Neural crest cell (in vitro differentiated cells): ENCODE measurements around the gene ALLC. TPM values are rescaled to one million over a fixed set of nuclear protein-coding genes. Genes with fewer than 3 reads are reported as not detected.

Experiments used
- DNase-seq: peaks from one replicate; pipeline ENCODE4 v3.0.0; 2021; ENCODE audit warnings: low read depth, mixed read lengths, low spot score
- H3K27ac Mint-ChIP-seq: one replicate; pipeline ENCODE4 v1.8.0; 2021; ENCODE audit warnings: mild to moderate bottlenecking, mixed read lengths; ENCODE audit not compliant: unreplicated experiment
- H3K27me3 Mint-ChIP-seq: 2 replicates; pipeline ENCODE4 v1.8.0; 2021; ENCODE audit warnings: low read depth, mild to moderate bottlenecking, mixed read lengths
- H3K36me3 Mint-ChIP-seq: 2 replicates; pipeline ENCODE4 v1.8.0; 2021; ENCODE audit warnings: low read depth, mild to moderate bottlenecking, mixed read lengths
- H3K4me1 Mint-ChIP-seq: 2 replicates; pipeline ENCODE4 v1.8.0; 2021; ENCODE audit warnings: mixed read lengths
- H3K4me3 Mint-ChIP-seq: one replicate; pipeline ENCODE4 v1.8.0; 2021; ENCODE audit warnings: mild to moderate bottlenecking, mixed read lengths
- H3K9me3 Mint-ChIP-seq: 2 replicates; pipeline ENCODE4 v1.8.0; 2021; ENCODE audit warnings: mixed read lengths
- CTCF ChIP-seq: fragments of 200-600 bp; sonication (generic); conservative IDR thresholded peaks from 2 replicates; pipeline ENCODE4 v1.5.0; 2021; ENCODE audit warnings: antibody characterized with exemption, mild to moderate bottlenecking
- total RNA-seq: library from RNA; stranded (reverse); gene quantifications from 2 replicates; pipeline ENCODE4 v1.2.1, GENCODE V29; 2021

ALLC gene
- total RNA-seq, 1 donor from 2014 or later, result not detected

GRCh38 chr2:3678212-3678611 is 20.2 kb downstream of the ALLC start:
- DNase-seq, result no peak
- Mint-ChIP-seq H3K4me1 (no peaks in the 10 kb centered on the region), H3K9me3 (no peaks in the 10 kb centered on the region), H3K4me3 (no peak overlapping the region), H3K36me3 (no peaks in the 10 kb centered on the region), H3K27me3 (no peaks in the 10 kb centered on the region), H3K27ac (no peak overlapping the region)
- TF ChIP-seq CTCF, result no peak

GRCh38 chr2:3679180-3679579 is 21.2 kb downstream of the ALLC start:
- H3K4me3 Mint-ChIP-seq, result no peak overlapping the region
- H3K36me3 Mint-ChIP-seq, result no peaks in the 10 kb centered on the region
- H3K27ac Mint-ChIP-seq, result no peak overlapping the region
- H3K4me1 Mint-ChIP-seq, result no peaks in the 10 kb centered on the region
- H3K27me3 Mint-ChIP-seq, result no peaks in the 10 kb centered on the region
- no peak for DNase-seq
- no peak for TF ChIP-seq CTCF
- no peaks in the 10 kb centered on the region for H3K9me3 Mint-ChIP-seq

GRCh38 chr2:3679616-3680393 is 21.8 kb downstream of the ALLC start:
- Mint-ChIP-seq H3K4me1 (no peaks in the 10 kb centered on the region), H3K4me3 (no peak overlapping the region), H3K9me3 (no peaks in the 10 kb centered on the region), H3K36me3 (no peaks in the 10 kb centered on the region), H3K27me3 (no peaks in the 10 kb centered on the region), H3K27ac (no peak overlapping the region)
- no peak for TF ChIP-seq CTCF
- DNase-seq, result no peak

DNA sequence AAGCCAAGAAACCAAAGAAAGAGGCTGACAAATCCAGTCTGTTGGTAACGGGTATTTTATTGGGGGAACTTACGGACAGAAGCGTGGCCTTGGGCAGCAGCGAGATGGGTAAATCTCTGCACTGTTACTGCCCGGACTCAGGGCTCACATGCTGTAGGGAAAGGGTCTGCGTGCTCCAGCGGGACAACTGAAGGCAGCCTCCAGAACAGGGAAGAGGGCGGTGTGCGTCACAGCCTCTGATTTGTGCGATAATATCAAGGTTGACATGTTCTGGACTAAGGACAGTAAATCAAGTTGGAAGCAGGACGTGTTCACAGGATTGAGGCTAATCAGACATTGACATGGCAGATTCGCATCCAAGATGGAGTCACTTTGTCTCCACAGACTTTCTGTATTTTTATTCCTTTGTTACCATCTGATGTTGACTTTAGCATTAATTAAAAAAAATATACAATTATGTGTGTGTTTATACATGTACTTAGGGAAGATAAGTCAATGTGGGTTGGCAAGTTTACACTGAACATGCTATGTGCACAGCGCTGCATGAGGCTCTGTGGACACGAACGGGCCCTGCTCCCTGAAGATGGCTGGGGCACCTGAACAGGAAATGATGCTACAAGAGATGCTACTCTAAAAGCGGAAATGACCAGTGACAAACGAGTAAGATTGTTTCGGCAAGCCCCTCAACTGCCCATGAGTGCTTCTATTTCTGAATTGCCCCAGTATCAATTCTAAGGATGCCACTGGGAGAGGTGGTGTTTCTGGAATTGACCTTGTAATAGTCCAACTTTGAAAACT is 22.7 kb downstream of the ALLC start:
- Mint-ChIP-seq H3K4me1 (no peaks in the 10 kb centered on the region), H3K36me3 (no peaks in the 10 kb centered on the region), H3K27me3 (peaks cover 2% of the 10 kb centered on the region), H3K9me3 (no peaks in the 10 kb centered on the region), H3K4me3 (no peak overlapping the region), H3K27ac (no peak overlapping the region)
- DNase-seq, result no peak
- TF ChIP-seq CTCF, result no peak

DNA sequence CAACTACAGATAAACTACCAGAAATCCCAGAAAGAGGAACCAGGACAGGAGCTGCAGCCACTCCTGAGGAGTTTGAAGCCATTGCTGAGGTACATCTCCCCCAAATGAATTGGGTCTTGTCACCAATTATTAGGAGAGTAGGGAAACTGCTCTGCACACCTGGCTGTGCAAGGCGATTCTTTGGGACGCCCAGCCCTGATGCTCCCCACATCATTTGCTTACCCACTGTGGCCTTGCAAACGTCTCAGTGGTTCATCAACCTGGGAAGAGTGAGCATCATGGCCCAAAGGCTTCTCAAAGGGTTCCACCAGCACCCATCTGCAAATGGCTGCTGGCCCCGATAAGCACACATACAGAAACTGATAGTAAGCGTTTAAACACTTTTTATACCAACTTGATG is 23.6 kb downstream of the ALLC start:
- Mint-ChIP-seq H3K27ac (no peak overlapping the region), H3K4me1 (no peaks in the 10 kb centered on the region), H3K9me3 (no peaks in the 10 kb centered on the region), H3K27me3 (peaks cover 6% of the 10 kb centered on the region), H3K36me3 (no peaks in the 10 kb centered on the region), H3K4me3 (no peak overlapping the region)
- no peak for TF ChIP-seq CTCF
- DNase-seq, result no peak
